GM20431 (cell line): ENCODE measurements around the gene EEF2.

Experiments used
- in situ Hi-C: fragments of 300-500 bp; cut with MseI, MboI; formaldehyde crosslinking; loops from one replicate; pipeline ENCODE4 v1.15.0; 2020; ENCODE audit warnings: low sequenced_read_pairs; ENCODE audit not compliant: unreplicated experiment

The EEF2 gene

DNA sequence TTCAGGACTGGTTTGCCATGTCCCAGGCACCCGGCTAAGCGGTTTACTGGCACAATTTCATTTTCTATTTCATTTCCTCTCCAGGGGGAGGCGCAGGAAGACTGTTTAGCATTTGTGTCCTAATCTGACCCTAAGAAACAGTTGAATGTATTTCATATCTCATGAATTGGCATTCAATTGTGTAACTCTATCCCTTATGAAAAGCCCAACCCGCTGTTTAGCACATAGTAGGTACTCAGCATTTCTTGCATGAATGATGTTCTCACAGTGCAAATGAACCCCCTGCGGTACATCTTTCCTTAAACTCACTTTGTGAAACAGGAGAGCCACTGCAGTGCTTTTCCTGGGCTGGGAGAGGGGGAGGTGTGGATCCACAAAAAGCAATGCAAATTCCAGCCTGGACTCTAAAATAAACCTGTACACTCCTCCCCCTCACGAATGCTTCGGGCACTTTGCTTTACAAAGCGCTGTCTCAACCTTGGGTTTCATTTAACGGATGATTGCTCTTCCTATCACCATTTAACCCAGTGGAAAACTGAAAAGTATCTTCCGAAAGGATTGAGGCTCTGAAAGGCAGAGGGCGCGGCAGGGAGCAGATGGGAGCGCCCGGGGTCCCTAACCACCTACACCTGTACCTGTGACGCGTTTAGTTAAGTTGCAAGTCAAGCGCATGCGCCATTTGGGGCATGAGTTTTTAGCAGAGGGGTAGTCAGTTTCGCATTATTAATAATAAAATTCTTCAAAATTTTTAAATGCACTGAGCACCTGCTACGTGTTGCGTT lies 1.2 kb upstream of the EEF2 start:
- in situ Hi-C loops = no loop called here

DNA sequence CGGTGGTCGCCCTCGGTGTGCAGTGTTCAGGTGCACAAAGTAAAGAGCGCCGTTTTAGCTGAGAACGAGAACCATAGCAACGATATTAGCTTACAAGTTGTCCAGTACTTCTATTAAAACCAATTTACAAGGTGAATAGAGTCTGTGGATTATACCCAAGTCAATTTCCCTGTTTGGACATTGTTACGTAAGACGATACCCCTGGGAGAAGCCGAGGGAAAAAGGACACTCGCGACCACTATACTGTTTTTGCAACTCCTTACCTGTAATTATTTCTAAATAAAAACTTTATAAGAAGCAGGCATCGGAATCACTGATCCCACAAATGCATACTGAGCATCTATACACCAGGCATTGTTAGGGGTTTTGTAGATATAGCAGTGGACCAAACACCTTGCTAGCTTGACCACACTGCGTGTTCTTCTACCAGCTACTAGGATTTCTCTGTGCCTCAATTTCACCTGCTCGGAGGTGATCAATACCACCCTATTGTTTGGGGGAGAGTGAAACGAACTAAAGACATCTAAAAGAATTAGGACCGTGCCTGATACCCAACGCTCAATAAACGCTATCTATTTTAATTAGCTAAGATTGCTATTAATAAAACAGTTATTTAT lies 488 bp upstream of the EEF2 start:
- in situ Hi-C loops = no loop called here

DNA sequence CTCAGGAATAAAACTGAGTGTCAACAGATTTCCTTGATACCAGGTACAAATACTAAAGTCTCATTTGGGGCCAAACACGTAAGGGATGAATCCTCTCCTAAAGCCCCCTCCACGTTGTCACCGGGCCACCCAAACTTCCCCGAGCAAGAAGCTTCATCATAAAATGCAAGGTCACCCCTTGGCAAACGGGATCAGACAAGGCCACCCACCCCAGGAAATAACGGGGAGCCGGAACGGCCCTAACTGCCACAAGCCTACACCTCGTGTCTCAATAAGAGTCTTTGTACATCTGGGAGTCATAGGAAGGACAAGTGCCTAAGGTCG lies 717 bp downstream of the EEF2 start:
- in situ Hi-C loops = no loop called here

DNA sequence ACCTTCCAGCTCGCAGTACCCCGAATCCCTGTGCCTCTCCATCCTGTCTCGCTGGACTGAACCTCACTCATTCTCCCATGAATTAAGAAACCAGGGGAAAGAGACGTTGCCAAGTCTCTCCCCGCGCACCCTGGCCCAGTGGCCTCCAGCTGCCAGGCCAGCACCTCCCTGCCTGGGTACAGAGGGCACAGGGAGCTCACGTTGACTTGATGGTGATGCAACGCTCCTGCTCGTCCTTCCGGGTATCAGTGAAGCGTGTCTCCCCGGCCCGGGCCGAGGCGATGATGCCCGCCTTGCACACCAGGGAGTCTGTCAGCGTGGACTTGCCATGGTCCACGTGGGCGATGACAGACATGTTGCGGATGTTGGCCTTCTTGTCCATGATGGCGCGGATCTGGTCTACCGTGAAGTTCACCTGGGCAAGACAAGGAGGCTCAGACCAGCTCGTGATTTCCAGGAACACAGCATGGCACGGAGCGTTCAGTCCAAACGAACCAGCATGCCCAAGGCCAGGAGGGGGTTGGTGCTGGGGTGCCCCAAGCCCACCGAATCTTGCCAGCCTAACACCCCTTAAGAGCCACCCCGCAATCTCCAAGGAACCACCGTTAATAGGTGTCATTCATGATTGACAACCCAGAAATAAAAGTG lies 1.2 kb downstream of the EEF2 start:
- in situ Hi-C loops = no loop called here

DNA sequence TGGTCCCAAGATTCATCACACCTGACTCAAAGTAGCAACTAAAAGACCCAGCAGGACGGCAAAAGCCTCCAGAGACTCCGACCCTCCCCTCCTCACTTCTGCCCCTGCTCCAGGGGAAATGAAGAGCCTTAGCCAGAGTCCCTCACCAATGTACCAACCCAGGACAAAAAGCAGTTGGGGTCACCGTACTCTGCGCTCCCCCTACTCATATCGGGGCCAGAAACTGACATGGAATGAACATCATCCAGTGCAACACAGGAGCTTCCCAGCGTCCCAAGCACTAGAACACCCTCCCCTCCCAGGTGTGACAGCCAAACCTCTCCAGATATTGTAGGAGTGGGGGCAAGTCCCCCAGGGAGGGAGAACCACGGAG lies 1.7 kb downstream of the EEF2 start:
- in situ Hi-C loops = no loop called here

DNA sequence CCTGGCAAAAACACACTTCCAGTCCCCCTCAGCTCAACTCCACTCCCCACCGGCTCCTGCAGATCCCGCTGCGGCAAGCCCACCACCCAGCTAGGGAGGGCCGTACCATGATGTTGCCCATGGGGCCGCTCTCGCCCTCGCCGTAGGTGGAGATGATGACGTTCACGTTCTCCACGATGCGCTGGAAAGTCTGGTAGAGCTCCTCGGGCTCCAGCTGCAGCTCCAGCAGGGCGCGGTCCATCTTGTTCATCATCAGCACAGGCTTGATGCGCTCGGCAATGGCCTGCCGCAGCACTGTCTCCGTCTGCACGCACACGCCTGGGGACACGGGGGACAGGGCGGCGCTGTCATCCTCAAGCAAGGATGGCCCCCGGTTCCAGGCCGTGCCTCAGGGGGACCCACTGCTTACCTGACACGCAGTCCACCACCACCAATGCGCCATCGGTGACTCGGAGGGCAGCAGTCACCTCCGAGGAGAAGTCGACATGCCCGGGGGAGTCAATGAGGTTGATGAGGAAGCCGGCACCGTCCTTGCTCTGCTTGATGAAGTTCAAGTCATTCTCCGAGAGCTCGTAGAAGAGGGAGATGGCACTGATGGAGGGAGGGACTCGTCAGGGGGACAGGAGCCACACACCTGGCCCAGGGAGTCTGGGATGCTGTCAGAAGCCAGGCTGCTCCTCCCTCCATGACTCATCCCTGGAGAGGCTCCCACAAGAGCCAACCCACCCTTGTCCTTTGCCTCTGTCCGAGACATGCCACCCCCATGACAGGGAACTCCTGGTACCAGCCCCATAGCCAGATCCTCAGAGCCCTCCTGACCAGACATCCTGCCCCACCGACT lies 2.3 kb downstream of the EEF2 start:
- in situ Hi-C loops = no loop called here

DNA sequence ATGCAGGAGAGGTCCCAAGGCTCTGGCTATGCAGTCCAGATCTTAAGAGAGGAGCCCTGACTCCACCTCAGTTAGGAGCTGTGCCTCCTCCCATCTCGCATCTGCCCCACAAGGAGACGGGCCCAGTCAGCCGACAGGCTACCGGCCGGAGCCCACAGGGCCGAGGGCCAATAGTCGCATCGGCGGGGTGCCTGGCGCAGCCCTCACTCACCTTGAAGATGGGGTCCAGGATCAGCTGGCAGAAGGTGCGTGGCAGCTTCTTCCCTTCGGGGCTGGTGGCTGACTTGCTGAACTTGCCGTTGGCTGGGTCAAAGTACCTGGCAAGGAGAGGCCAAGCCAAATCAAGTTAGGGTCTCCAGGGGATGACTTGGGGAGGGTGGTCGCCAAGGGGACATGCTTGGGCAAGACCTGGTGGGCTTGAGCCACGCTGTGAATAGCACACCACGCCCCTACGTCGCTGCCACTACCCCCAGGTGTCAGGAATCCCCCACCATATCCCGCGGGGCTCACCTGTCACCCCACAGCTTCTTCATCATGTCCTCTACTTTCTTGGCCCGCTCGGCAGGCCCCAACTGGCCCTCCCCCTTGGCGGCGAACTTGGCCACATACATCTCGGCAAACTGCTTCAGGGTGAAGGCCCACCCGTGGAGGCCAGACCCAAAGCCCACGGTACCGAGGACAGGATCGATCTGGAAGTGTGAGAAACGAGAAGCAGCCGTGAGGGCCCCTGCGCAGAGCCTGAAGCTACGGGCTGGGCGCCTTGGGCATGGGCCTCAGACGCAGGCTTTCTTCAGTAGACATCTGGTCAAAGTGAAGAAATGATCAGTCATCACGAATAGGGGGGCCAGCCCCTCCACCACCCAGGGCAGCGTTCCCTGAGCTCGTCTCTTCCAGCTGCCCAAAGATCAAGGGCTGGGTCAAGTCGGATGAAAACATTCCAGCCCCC lies 3.3 kb downstream of the EEF2 start:
- in situ Hi-C loops = no loop called here

DNA sequence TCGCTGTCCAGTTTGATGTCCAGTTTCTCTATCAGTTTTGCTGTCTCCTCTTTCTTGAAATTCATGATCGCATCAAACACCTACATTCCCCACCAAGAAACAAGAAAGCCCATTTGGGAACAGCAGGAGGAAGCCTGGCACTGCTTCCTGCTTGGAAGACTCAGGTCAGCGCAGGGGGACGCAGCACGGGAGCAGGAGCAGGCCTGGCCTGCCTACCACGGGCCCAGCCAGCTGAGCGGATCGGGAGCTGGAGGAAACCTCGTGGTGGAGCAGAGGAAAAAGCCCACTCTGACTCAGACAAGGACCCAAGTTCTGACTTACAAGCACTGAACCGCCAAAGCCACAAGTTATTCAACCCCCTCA lies 3.9 kb downstream of the EEF2 start:
- in situ Hi-C loops = no loop called here

DNA sequence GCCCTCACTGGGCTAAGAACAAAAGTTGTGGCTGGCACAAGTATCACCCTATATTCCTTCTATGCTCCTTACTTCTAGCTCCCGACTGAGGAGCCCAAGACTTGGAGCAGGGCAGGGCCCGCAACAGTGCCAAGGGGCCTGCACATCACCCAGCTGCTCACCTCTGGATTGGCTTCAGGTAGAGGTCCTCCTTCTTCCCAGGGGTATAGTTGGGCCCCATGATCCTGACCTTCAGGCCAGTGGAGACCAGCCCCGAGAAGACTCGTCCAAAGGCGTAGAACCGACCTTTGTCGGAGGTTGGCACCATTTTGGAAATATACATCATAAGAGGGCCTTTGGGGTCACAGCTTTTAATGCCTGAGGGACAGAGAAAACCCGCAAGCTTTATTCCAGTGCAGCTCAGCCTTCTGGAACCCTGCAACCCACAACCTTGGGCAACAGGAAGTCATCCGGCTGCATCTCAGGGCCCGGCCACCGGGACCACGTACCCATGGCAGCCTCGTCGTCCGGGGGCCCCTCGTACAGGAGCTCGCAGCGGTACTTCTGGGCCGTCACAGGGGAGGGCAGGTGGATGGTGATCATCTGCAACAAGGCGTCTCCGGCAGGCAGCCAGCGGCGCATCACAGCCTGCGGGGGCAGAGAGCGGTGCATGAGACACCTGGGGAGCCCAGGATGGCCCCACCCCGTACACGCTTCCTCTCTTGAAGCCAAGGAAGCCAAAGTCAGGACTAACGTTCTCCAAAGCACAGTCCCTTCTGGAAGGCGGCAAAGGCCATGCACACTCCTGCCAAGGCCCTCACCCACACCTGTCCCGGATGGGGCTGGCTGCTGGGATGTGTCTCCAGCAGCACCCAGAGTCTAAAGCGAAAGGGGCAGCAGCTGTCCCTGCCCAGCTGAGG lies 4.7 kb downstream of the EEF2 start:
- in situ Hi-C loops = no loop called here

DNA sequence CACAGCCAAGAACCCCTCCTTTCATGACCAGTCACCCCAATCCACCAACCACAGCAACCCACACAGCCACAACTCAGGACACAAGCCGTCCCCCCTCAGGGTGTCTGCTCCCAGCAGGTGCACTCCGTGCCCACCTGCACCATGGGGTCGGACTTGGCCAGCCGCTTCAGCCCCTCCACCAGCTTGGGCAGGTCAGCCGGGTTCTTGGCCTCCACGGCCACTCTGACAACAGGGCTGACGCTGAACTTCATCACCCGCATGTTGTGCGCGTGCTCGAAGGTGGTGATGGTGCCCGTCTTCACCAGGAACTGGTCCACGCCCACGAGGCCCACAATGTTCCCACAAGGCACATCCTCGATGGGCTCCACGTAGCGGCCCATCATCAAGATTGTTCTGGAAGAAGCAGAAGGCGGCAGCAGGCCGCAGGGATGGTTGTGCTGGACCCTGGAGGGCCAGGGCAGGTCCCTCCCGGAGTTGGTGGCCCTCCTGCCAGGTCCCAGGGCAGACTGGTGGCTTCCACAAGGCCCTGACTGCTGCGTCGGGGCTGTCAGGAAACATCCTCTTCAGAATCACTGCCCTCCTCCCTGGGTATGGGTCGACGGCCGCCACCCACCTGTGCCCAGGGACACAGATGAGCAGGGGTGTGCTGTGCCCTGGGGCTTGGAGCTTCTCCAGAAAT lies 5.5 kb downstream of the EEF2 start:
- in situ Hi-C loops = no loop called here

DNA sequence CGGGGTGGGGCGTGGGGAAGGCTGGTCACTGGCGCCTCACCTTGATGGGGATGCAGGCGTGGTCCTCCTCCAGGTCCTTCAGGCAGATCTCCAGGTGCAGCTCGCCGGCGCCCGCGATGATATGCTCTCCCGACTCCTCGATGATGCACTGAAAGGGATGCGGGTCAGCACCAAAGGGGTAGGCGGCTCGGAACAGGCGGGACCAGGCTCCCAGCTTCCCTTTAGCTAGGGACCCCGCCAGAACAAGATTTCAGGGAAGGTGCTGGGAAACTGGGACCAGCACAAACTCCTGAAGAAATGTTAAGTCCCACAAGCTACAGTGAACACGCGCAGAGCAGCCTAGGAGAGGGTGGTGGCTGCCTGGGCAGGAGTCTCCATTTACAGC lies 6.0 kb downstream of the EEF2 start:
- in situ Hi-C loops = no loop called here

DNA sequence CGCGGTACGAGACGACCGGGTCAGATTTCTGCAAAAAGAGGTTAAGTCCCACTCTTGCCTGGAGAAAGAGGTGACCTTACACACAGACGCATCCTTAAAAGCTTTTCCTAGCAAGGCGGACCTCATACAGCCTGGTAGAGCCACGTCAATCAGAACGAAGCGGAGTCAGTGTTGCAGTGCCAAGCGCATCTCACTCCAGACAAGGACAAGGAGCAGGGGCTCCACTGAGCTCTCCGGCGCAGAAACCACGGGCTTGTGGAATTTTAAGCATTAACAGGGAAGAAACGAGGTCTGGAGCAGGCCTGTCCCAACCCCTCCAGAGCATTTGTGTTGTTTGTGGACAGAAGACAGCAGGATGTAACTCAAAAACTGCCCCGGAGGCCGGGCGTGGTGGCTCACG lies 7.1 kb downstream of the EEF2 start:
- in situ Hi-C loops = no loop called here

DNA sequence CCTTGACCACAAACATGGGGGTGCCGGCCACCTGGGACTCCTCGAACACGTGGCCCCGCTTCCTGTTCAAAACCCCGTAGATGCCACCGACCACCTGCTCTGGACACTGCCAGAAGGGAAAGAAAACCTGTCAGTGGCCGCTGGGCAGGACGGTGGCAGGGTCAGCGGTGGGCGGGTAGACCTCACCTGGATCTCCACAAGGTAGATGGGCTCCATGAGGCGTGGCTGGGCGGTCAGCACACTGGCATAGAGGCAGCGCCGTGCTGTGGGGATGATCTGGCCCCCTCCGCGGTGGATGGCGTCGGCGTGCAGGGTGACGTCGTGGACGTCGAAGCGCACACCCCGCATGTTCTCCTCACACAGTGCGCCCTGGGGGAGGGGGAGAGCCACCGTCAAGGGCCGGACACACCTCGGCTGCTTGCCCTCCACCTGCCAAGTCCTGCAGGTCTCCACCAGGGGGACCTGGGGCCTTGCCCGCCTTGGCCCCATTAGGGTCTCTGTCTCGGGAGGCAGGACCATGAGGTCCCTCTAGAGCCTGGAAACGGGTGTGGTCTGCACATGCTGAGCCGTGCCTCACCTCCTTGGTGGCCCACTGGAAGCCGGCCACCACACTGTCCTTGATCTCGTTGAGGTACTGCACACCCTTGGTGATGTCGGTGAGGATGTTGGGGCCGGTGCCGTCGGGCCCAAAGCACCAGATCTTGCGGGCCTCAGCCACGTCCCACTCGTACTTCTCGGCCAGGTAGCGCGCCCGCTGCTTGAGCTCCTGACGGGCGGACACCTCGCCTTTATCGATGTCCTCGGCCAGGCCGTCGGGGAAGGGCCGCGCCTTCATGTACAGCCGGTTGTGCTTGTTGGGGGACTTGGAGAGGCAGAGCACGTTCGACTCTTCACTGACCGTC lies 7.8 kb downstream of the EEF2 start:
- in situ Hi-C loops = no loop called here

DNA sequence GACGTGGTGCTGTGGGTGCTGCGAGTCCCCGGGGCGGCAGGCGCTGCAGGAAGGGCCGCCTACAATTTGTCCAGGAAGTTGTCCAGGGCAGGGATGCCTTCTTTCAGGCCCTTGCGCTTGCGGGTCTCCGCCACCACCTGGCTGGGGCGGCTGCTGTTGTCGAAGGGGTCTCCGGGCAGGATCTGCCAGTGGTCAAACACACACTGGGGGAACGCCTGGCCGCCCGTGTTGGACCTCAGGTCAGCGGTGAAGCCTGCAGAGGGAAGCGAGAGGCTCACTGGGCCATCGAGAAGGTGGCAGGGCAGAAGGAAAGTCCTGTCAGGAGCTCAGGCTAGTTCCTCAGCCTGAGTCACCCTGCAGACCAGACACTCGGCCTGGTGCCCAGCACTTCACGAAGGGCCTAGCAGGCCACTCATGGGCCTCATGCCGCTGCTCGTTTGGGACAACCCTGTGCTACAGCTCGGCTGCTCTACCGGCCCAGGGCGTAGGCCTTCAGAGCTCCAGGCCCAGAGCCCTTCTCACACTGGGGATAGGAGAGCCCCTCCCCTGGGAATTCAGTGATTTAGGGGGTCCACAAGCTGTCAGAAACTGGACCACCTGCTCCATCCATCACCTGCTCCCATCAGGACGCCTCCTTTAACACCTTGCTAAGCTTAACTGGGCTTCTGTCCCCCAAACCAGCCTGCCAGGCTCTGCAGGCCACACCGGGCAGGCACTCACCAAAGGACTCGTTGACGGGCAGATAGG lies 8.6 kb downstream of the EEF2 start:
- in situ Hi-C loops = no loop called here

DNA sequence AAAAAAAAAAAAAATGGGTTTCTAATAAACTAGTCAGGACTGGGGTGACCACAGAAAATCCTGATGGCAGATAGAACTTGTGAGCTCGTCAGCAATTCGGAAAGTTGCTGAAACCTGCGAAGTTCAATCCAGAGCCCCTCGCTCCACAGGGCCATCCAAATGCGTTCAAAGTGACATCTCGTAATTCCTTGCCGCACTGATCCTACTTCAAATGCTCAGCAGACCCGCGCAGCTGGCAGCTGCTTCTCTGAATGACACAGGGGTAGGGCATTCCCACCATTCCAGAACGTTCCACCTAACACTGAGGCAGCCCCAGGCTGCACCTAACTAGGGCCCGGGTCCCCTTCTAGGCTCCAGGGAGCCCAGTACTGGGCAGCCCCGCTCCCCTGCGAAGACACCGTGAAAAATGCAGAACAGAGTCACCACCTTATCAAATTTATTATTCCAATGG lies 9.6 kb downstream of the EEF2 start:
- in situ Hi-C loops = no loop called here

DNA sequence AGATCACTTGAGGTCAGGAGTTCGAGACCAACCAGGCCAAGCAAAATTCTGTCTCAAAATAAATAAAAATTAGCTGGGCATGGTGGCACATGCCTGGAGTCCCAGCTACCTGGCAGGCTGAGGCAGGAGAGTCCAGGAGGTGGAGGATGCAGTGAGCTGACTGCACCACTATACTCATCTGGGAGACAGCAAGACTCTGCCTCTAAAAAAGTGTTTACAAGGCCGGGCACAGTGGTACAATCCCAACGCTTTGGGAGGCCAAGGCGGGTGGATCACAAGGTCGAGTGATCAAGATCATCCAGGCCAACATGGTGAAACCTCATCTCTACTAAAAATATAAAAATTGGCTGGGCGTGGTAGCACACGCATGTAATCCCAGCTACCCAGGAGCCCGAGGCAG lies 10.1 kb downstream of the EEF2 start:
- in situ Hi-C loops = no loop called here
